GM19240 (cell line): ENCODE data around the gene SYCE3.

Source experiments
- DNase-seq: peaks from one replicate; pipeline ENCODE4 v3.0.0; 2011; ENCODE audit warnings: low spot score; ENCODE audit not compliant: insufficient read length

Gene SYCE3

DNA sequence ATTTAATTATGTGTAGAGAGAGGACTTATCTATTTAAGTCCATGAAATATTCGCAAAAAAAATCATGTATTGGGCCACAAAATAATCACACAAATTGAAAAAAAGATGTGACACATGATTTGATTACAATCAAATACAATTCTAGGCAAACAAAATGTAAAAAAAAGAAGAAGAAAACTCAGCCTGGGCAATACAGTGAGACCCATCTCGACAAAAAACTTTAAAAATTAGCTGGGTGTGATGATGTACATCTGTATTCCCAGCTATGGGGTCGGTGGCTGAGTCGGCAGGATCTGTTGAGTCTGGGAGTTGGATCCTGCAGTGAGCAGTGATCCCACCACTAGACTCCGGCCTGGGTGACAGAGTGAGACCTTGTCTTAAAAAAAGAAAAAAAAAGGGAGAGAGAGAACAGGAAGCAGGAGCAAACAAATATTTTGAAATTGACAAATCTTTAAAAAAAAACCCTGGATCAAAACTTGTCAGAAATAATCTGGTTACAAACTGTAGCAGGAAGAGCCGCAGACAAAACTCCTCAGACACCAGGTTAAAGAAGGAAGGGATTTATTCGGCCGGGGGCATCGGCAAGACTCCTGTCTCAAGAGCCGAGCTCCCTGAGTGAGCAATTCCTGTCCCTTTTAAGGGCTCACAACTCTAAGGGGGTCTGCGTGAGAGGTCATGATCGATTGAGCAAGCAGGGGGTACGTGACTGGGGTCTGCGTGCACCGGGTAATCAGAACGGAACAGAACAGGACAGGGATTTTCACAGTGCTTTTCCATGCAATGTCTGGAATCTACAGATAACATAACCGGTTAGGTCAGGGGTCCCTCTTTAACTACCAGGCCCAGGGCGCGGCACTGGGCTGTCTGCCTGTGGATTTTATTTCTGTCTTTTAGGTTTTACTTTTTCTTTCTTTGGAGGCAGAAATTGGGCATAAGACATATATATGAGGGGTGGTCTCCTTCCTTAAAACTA lies 29.6 kb downstream of the SYCE3 start:
- no peak for DNase-seq

DNA sequence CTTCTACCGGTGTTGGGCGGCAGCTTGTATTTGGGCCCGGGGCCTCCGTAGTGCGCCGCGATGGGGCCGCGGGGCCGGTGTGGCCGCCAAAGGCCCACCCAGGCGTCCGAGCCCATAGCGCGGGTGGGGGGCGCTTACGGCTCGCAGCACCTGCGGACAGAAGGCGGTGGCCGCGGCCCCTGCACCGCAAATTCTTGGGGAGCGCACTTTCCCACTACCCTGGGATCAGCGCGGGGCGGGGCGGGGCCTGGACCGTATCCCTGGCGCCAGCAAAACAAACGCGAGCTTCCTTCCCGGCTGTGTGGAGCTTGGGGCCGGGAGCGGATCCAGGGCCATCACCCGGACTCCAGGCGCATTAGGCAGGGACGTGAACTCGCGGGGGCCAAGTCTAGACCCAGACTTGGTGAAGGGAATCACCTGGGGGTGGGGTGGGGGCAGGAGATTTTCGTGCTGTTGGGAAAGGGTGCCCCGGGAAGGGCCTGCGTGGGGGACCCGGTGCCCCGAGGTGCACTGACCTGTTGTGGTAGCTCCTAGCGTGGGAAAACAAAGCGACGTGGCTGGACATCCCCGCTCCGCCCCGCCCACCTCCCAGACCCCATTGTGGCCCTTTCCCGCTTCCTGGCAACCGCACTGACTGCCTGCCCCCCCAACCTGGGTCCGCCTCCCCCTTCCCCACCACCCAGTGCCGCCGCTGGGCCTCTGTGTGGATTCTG lies 30.6 kb downstream of the SYCE3 start:
- no peak for DNase-seq

DNA sequence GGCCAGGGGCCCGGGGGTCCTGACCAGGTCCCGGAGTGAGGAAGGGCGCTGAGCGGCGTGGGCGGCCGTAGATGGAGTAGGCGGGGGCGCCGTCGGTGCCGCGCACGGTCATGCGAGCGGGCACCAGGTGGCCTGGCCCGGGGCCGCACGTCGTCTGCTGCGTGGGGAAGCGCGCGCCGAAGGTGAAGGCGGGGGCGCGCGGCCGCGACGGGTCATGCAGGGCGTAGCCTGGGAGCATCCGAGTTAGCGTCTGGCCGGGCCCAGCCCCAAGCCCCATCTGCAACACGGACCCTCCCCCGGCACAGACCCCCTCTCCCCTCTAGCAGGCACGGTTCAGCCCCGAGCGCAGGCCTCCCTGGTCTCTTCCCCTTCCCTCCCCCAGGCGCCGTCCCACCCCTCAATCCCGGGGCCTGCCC lies 31.2 kb downstream of the SYCE3 start:
- DNase-seq: no peak

DNA sequence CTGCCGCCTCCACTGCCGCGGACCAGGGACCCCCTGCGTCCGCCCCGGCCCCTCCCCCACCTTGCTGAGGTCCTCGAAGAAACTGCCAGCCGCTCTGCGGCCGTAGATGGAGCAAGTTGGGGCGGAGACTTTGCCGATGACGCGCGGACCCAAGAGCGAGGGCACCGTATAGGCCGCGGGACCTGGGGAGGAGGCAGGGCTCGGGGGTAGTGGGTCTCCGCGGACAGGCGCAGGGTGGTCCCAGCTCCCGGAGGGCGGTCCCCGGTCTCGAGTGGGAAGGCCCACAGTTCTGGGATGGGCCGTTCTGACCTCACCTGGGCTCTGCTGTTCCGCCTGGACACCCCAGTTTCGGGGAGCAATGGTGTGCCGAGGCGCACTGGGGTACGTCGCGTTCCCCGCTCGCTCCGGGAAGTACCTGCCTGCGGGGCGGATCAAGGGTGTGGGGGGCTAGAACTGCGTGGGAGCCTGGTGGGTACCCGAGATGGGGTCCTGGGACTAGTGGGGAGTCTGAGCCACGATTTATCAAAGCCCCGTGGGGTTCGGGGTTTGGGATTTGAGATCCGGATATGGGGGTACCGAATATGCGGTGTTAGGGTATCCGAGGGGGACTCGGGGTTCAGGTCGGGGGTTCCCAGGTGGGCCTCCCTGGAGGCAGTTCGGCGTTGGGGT lies 31.7 kb downstream of the SYCE3 start:
- no peak for DNase-seq

DNA sequence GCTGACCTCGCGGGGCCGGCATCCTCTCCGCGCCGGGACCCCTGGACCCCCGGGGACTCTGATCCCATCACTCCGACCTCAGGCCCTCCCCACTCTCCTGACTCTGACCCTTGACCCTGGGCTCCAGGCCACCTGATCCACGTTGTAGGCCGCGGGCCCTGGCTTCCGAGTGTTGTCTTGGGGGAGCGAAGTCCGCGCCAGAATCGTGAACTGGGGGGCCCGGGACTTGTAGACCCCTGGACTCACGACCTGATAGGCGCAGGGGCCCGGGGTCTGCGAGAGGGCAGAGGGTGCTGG lies 32.2 kb downstream of the SYCE3 start:
- no peak for DNase-seq

DNA sequence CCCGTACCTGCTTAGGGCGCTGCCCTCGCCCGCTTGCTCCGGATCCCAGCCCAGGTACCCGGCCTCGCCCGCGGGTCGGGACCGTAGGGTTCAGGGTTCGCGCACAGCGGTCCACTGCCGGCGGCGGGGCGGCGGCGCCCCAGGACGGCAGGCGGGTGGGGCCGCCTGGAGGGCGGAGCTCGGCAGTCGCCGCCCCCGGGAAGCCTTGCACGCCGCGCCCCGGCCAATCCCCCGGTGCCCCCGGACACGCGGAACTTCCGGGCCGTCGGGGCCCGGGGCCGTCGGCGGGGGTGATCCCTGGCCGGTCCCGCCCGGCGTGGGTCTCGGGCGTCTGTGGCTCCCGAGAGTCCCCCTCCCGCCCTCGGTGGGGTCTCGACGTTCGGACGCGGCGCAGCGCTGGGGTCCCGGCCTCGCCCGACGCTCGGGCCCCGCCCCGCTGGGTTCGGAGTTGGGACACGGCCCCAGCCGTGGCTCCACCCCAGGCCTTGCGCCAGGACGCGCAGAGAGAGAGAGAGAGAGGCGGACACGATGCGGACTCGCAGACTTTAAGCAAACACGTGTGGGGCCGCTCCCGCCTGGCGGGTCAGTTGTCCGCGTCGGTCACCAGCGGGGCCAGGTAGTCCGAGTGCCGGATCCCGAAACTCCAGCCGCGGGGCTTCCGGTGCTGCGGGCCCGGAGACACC lies 32.7 kb downstream of the SYCE3 start, which contains the start of gene TYMP:
TSS of gene TYMP (minus strand) at position 116 of the 683 bp plus-strand sequence. CDS start 303 bp downstream, outside the sequence.
- DNase-seq: no peak

DNA sequence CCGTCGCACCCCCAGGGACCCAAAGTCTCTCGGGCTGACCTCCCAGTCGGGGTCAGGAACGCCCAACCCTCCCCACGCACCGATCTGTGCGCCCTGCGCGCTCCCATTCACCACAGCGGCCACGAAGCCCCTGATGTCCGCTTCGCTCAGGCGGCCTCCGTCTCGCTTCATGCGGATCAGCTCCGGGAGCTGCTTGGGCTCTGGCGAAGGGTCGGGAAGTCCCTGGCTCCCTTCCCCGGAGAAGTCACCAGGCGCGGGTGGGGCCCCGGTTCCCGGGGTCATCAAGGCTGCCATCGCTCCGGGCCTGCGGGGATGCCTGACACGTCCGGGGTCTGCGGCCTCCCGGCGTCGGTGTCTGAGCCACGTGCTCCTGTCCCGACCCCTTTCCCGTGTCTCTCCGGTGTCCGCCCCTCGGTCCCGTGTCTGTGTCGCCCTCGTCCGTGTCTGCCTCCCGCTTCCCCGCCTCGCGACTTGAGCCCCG lies 33.3 kb downstream of the SYCE3 start:
- DNase-seq: no peak

DNA sequence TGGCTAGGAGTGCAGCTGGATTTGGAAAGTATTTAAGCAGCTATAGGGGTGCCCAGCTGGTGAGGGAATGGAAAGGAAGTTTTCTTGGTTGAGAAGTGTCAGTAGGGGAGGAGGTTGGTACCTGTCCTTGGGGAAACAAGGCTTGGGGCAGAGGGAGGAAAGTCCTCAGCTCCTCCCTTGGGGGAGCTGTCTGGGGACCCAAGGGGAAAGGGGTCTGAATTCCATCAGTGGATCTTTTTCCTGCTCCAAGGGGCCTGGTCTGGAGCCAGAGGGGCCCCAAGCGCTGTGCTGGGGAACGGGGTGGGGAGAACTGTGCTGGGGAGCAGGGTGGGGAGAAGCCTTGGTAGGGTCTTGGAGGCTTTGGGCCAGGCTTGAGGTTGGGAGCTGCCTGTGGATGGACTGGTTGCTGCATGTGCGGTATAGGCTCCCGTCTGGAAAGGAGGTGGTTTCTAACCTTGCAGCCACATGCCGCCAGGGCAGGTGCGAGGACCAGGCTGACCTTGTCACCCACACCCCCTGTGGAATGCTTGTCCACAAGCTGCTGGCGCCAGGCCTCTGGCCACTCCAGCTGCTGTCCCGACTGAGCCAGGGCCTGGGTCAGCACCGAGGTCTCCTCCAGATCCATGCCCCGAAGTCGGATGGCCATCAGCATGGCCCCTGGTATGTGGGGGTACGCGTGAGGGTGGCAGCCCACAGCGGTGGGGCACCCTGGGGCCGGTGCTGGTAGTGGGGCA lies 33.9 kb downstream of the SYCE3 start:
- DNase-seq: no peak

DNA sequence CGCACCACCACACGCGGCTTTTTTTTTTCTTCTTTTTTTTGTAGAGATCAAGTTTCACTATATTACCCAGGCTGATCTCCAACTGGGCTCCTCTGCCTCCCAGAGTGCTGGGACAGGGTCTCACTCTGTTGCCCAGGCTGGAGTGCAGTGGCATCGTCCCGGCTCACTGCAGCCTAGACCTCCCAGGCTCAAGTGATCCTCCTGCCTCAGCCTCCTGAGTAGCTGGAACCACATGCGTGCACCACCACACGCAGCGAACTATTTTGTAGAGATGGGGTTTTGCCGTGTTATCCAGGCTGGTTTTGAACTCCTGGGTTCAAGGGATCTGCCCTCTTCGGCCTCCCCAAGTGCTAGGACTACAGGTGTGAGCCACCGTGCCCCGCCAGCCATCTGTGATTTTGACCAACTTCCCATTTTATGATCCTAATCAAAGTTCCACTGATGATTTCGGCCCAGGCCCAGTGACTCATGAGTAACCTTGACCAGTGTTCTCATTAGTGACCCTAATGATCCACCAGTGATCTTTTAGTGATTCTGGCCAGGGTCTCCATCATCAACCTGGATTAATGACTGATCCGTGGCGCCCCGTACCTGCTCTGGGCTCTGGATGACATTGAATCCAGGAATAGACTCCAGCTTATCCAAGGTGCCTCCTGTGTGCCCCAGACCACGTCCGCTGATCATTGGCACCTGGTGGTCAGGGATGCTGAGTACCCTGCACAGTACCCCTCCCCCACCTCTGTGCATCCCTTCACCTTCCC lies 34.6 kb downstream of the SYCE3 start:
- no peak for DNase-seq

DNA sequence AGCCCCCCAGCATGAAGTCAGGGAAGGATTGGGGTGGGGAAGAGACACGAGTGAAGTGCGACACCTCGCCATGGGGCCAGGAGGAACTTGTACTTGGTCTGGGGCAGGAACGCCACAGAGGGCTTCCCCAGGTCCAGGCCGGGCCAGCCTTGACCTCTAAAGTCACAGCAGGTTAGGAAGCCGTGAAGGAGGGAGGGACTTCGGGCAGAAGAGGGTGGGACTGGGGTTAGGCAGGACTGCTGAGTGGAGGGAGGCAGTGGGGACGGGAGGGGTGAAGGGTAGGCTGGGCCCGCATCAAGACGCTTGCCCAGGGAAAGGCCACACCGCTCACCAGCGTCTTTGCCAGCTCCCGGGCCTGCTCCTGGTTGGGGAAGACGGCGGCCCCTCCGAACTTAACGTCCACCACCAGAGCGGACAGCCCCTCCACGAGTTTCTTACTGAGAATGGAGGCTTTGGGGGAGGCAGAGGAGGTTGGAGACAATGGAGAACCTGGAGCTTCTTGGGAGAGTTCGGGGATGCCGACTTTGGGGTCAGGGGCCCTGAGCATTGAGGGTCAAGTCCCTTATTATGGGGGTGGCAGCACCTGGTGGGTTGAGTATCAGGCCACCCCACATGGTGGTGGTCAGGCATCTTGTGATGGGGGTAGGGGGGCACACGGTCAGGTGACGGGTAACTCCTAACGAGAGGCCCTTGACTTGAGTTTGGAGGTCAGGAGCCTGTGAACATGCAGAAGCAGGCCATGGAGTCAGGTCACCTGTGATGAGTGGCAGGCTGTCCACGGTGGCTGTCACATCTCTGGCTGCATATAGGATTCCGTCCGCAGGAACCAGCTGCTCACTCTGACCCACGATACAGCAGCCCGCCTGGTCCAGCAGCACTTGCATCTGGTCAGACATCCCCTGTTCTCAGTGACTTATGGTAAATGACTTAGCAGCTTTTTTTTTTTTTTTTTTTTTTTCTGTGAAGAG lies 35.6 kb downstream of the SYCE3 start:
- DNase-seq: no peak

DNA sequence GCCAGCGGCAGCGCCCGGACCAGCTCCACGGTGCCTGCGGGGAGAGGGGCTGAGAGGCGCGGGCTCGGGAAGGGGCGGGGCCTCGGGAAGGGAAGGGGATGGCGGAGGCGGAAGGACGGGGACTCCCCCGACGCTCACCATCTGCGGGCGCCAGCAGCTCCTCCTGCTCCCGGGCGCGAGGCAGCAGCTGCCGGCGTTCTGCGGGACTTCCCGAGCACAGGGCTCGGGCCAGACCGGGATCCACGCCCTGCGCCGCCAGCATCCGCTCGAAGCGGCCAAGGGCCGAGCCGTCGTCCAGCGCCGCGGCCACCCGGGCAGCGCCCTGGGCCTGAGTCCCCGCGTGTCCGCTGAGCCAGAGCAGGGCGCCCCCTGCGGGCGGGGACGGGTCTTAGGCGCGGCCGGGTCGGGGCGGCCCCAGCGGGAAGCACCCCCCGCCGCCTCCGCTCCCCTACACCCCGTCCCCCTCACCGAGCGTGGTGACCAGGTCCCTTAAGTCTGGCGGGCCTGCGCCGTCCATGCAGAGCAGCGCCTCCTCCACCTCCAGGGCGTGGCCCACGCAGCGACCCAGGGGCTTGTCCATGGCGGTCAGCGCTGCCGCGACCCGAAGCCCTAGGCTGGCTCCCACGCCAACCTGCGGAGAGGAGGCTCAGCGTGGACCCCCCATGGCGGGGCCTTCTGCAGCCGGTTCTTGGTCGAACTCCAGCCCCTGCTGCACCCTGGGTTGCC lies 36.4 kb downstream of the SYCE3 start:
- no peak for DNase-seq

DNA sequence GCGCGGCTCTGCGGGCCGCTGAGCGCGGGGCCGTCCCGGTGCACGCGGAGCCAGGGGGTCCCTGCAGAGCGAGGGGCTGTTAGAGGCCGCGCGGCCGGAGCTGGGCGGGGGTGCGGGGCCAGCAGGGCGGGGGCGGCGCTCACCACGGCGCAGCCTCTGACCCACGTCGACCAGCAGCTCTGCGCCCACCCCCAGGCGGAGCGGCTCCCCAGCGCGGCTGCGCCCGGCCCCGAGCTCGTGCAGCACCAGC lies 36.9 kb downstream of the SYCE3 start:
- no peak for DNase-seq

DNA sequence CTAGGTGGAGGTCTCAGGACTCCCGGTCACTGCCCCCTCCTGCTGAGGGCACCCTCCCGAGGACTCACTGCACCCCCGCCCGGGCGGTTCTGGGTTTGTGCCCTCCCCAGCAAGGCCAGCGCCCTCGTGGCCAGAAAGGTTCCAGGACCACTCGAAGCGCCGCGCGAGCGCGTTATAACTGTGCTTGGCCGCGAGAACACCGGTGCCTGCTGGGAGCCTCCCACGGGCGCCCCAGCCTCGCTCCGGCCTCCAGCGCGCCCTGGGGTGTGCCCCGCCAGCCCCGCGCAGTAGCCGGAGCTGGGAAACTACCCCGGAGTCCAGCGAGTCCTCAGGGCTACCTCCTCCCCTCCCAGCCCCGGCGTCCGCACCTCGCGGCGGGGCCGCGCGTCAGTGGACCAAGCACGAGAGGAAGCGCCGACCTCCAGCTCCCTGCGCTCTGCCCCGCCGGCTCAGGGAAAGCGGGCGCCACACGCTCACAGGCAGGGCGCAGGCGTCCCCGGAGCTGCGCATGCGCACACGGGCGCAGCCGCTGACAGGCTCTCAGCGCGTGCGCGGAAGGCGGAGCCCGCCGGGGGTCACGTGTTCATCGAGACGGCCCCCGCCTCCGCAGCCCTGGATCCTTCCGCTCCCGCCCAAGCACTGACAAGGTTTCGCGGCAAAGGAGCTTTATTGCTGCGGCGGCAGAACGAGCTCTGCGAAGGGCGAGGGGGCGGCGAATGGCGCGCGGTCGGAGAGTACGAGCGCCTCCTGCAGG lies 37.4 kb downstream of the SYCE3 start, which contains the start of gene SCO2:
TSS of gene SCO2 (minus strand) at position 495 of the 754 bp plus-strand sequence. CDS start 1,187 bp downstream, outside the sequence.
- peak; percentile 93 for DNase-seq

DNA sequence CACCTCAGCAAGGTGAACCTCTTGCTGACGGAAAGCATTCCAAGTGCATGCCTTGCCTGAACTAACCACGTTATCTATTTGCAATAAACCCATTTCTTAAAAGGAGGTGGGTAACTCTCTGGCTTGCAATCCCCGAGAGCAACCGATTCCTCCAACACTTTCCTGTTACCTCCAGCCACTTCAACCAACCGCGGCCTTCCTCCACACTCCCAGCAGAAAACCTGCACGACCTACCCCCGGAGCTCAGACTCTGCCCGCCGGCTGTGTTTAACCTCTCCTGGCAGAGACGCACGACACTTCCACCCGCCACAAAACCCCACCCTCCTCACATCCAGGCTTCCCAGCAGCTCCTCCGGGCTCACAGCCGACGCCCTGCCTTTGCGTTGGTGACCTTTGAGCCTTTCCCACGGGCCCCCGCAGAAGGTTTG lies 38.0 kb downstream of the SYCE3 start:
- DNase-seq: no peak

DNA sequence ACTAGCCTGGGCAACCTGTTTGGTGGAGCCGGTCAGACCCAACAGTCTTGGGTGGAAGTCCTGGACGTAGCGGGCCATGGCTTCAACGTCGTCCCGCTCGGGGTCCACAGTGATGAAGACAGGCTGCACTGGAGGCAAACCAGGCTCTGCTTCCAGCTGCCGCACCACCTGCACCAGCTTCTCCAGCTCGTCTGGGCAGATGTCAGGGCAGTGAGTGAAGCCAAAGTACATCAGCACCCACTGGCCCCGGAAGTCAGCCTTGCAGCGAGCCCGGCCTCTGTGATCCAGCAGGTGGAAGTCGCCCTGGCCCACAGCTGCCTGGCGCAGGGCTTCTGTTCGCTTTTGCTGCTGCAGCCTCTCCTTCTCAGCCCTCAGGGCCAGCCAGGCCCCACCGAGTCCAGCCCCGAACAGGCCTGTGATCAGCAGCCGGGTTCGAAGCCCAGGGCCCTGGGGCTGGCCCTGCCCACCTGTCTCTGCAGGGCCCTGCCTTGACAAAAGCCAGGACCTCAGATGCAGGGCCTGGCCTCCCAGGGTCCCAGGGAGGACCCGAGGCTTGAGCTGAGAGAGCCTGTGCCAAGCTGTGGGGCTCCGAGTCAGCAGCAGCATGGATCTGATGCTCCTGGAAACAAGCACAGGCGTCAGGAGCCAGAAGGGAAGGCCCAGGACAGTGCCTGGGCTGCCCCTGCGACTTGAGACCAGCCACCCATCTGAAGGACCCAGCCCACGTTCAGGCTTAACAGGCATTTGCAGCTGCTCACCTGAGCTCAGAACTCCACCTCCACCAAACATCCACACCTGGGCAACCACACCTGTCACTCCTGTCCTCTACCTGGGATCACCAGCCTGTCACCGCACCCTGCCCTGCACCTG lies 38.7 kb downstream of the SYCE3 start:
- DNase-seq: no peak

DNA sequence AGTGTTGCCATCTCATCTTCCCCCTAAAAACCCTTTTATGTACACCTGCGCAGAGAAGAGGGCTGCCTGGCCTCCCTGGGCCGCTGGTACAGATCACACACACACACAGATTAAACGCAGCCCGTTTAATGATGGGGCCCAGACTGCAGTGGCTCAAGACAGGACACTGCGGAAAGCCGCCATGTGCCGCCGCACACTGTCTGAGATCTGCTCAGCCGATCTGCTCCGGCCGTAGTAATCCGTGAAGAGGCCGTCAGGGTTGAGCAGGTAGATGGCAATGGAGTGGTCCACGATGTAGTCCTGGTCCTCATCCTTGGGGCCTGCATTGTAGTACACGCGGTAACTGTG lies 39.3 kb downstream of the SYCE3 start:
- no peak for DNase-seq
